ENCODE results near the gene GRK6. TPM values are rescaled to one million over a fixed set of nuclear protein-coding genes. Genes with fewer than 3 reads are reported as not detected.
A peak's percentile ranks its signal among the peaks of the same experiment; 100 is the strongest.

GRK6 gene
- total and polyA plus RNA-seq, 8 donors, result 7.2 to 14.5 (median 11.4) TPM

DNA sequence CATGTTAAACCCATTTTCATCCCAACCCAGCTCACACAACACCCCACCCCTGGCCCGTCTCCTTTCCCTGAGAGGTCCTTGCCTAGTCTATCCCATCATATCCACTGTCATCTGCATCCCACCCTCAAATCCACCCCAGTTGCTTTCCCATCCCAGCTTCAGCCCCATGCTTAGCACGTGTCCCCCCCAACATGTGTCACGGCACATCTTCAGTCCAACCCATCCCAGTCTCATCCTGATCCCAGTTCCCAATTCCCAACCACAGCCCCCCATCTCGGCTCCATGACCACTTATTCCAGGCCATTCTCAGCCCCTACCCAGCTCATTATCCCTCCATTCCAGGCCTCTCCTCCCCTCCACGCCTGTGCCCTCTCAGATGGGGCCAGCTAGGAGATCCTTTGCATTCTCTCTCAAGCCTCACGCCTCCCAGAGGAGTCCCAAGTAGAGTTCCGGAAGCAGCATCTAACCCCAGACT lies 47.6 kb downstream of the GRK6 start:
- no peaks in the 10 kb centered on the region for H3K36me3 ChIP-seq
- no peak for TF ChIP-seq CTCF (IDR thresholded peaks at IDR 0.05)
- FAIRE-seq (no peak), ATAC-seq (no peak), DNase-seq (no peak)
- H3K27me3 ChIP-seq, result no peaks in the 10 kb centered on the region
- H3K9me3 ChIP-seq, result no peaks in the 10 kb centered on the region
- H3K4me3 ChIP-seq, result no peak overlapping the region
- WGBS, 2 donors, result 67 to 73% methylated on average over 7 of the region's 7 CpGs
- no peak overlapping the region for H3K27ac ChIP-seq
- H3K4me1 ChIP-seq, result peaks cover 0 to 6% (median 3%) of the 10 kb centered on the region in 3 donors
- intact Hi-C loops (cut with DNase I), result no loop called here

- H3K36me3 ChIP-seq, result no peaks in the 10 kb centered on the region
- H3K4me1 ChIP-seq, result peaks cover 0 to 6% (median 6%) of the 10 kb centered on the region in 3 donors
- H3K27me3 ChIP-seq, result no peaks in the 10 kb centered on the region
- no peak overlapping the region for H3K4me3 ChIP-seq
- no peak for TF ChIP-seq CTCF (IDR thresholded peaks at IDR 0.05)
- no peak overlapping the region for H3K27ac ChIP-seq
- DNase-seq (peak in 1 of 6 donors; percentile 46), ATAC-seq (no peak), FAIRE-seq (no peak)
- intact Hi-C loops (cut with DNase I), result no loop called here
- WGBS, 2 donors, result 49 to 70% methylated on average over 3 to 4 of the region's 4 CpGs
- no peaks in the 10 kb centered on the region for H3K9me3 ChIP-seq
Measured at GRCh38 chr5:177474846-177475562, 48.5 kb downstream of the GRK6 start.

DNA sequence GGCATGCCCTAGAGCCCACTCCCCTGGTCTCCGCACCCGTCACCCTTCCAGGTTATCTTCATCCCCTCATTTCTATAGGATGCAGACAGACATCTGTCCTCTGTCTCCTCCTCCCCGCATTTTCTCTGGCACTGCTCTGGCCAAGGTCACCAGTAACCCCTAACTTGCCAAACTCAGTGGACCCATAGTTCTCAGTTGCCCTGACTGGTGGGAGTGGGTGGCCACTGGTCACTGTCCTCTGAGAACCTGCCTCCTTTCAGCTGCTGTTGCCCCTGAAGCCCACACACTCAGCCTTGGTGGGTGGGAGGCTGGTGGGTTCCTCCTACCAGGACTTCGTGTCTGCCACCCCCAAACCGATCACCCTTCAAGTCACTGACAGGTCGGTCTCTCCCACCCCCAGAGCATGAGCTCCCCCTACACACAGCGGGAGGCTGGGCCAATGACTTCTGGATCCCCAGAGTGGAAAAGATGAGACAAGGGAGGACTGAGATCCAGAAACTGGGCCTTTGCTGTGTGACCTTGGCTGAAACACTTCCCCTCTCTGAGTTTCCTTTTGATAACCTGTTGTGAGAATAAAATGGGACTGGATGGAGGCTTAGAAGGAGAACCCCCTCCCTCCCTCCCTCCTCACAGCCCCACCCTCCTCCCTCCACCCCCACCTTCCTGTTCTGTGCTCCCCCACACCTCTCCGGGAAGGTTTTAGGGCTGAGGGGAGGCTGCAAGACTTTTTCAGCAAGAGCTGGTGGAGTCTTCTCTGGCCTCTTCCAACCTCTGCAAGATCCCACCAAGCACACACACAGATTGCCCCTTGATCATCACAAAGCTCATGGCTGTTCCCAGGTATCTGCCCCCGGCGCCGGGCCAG lies 49.3 kb downstream of the GRK6 start:
- WGBS, 2 donors, result 72 to 81% methylated on average over 11 of the region's 11 CpGs
- Histone ChIP-seq H3K4me1 (peaks cover 0 to 6% (median 6%) of the 10 kb centered on the region in 3 donors), H3K9me3 (no peaks in the 10 kb centered on the region), H3K36me3 (no peaks in the 10 kb centered on the region), H3K4me3 (no peak overlapping the region), H3K27me3 (no peaks in the 10 kb centered on the region), H3K27ac (no peak overlapping the region)
- DNase-seq, result peak in 1 of 6 donors; percentile 35
- intact Hi-C loops (cut with DNase I), result no loop called here
- FAIRE-seq, result no peak
- TF ChIP-seq CTCF (IDR thresholded peaks at IDR 0.05), result no peak
- ATAC-seq, result no peak

- ATAC-seq, result no peak
- TF ChIP-seq CTCF (IDR thresholded peaks at IDR 0.05), result no peak
- no peak overlapping the region for H3K4me3 ChIP-seq
- DNase-seq, result peak in 1 of 6 donors; percentile 47
- H3K27me3 ChIP-seq, result no peaks in the 10 kb centered on the region
- H3K4me1 ChIP-seq, result peaks cover 0 to 6% (median 6%) of the 10 kb centered on the region in 3 donors
- no peak overlapping the region for H3K27ac ChIP-seq
- no peak for FAIRE-seq
- intact Hi-C loops (cut with DNase I), result no loop called here
- no peaks in the 10 kb centered on the region for H3K9me3 ChIP-seq
- H3K36me3 ChIP-seq, result no peaks in the 10 kb centered on the region
- 86 to 89% methylated on average over 18 of the region's 18 CpGs for WGBS, 2 donors
Measured at GRCh38 chr5:177476531-177477233, 50.2 kb downstream of the GRK6 start.
